NCI-H524 treated with DMSO at 0.1 percent for 48 hours (cell line): ENCODE data around the gene ATAD5.
"Not testable (repeated sequence)": the region's sequence is repeated elsewhere in the genome, so short reads cannot be mapped to it uniquely, and the experiment has no call there.

Experiments used
- DNase-seq: peaks from one replicate; lab custom pipeline; 2025; lab: John Stamatoyannopoulos, UW

ATAD5 gene

GRCh38 chr17:30910151-30910550 lies 78.4 kb downstream of the ATAD5 start:
- DNase-seq = not testable (repeated sequence)

DNA sequence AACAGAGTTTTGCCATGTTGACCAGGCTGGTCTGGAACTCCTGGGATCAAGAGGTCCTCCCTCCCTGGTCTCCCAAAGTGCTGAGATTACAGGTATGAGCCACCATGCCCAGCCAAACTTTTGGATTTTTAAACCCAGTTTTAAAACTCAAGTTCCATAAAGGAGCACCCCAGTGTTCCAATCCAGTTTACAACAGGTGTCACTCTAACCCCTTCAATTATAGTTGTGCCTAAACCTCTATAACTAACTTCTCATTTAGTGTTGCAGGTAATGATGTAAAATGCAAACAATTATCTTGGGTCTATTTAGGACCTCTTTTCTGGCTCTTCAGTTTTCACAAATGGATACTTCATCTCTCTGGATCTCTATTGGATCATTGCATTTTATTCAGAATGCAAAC lies 82.2 kb downstream of the ATAD5 start:
- DNase-seq = no peak

GRCh38 chr17:30915833-30916611 lies 84.3 kb downstream of the ATAD5 start:
- no peak for DNase-seq

- DNase-seq = no peak
Observed at GRCh38 chr17:30917050-30917449, 85.3 kb downstream of the ATAD5 start.

DNA sequence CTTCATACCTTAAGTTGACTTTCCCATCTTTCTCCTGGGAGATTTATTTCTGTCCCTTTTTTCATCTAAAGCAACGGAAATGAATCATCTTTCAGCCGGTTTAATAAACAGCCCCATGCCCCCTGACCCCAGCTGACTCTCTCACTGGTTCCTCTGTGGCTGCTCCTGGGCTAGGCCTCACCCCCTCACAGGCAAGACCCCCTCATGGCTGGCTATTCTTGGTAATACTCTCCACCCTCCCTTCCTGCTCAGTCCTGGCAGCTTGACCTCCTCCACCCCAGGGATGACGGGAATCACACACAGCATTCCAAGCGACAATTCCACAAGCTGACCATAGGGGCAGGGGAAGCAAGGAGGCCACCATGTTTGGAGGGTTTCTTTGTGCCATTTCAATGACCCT lies 88.5 kb downstream of the ATAD5 start:
- DNase-seq = no peak

DNA sequence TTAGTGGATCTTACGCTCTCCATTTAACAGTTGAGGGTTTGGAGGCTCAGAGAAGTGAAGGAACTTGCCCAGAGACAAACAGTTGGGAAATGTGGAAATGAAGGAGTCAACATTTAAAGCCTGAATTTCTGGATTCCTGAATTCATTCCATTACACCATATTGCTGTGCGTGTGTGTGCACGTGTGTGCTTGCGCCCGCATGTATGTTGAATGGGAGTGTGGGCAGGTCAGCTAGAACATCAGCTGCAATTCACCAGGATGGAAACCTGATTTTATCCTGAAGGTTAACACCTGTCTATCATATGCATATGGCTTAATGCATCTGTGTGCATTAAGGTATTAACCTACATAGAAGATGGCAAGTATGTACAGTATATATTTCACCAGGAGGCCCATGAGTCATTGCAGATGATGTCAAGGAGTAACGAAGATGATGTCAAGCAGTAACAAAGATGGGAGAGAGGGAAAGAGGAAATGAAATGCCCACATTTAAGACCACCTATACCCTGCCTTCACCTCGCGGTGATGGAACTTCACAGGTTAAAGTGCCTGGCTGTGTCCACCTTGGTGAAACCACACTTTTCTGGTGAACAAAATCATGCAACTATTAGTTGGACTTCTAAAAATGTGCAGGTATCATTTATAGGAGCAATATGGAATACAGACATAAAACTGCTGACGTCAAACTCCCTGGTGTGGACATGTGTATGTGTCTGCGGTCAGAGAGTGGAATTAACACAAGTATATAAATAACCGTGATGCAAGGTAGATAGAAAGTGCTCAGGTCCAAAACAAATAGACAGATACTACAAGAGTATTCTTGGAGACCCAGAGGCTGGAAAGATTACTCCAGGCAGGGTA lies 89.1 kb downstream of the ATAD5 start:
- no peak for DNase-seq

GRCh38 chr17:30921544-30922196 lies 89.9 kb downstream of the ATAD5 start, which contains the start of gene ADAP2:
ADAP2 (plus strand) TSS chr17:30921945; CDS start chr17:30922015, 70 bp downstream.
- no peak for DNase-seq

DNA sequence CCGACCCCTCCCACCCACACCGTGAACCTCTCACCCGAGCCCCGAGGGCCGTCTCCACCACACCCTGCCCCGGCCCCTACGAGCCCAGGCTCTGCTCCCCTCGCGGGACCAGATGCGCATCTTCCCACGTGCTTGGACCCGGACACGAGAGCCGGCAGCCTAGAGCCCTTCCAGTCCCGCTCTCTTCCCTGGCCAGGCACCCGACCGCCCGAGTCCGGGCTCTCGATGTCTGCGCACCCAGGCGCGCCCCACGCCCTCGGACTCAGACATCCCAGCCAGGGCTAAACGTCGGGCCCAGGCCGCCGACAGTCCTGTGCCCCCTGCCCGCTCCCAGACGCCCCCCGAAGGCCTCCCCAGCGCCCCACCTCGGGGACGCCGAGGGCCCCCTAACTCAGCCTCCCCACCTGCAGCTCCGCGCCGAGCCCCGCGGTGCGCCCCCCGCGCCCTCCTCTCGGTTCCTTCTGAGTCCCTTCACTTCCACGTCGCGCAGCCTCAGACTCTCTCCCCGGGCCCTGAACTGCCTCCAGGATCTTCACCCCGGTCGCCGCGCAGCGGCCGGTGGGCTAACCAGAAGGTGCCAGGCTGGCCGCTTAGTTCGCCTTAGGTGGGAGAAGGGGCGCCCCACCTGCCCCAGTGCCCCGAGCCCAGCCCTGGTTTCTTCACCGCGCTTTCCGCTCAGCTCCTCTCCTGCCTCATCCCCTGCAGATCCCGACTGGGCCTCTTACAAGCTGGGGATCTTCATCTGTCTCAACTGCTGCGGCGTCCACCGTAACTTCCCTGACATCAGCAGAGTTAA lies 90.7 kb downstream of the ATAD5 start:
- DNase-seq = no peak

GRCh38 chr17:30924341-30924740 lies 92.6 kb downstream of the ATAD5 start:
- no peak for DNase-seq

GRCh38 chr17:30926516-30926915 lies 94.8 kb downstream of the ATAD5 start:
- DNase-seq = no peak

DNA sequence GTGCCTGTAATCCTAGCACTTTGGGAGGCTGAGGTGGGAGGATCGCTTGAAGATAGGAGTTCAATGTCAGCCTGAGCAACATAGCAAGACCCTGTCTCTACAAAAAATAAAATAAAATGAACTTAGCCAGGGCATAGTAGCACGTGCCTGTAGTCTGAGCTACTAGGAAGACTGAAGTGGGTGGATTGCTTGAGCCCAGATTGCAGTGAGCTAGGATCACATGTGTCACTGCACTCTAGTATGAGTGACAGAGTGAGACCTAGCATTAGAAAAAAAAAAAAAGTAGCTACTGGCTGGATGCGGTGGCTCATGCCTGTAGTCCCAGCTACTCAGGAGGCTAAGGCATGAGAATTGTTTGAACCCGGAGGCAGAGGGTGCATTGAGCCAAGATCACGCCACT lies 96.0 kb downstream of the ATAD5 start:
- no peak for DNase-seq

DNA sequence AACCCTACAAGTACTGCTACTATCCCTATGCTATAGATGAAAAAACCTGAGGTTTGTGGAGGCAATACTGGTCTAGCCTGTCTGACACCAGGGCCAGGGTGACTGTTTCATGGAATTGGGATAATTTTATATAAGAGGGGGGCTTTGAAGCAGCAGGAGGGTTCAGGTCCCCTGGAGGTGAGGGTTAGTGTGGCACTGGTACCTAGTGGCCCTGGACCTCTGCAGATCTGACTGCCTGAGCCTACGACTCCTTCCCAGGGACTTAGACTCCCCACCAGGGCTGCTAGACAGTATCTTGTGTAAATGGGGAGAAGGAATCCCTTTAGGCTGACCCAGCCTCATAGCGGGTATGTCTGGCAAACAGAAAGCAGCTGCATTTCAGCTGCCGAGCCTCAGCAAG lies 96.8 kb downstream of the ATAD5 start:
- no peak for DNase-seq

GRCh38 chr17:30929081-30929633 lies 97.4 kb downstream of the ATAD5 start:
- no peak for DNase-seq

DNA sequence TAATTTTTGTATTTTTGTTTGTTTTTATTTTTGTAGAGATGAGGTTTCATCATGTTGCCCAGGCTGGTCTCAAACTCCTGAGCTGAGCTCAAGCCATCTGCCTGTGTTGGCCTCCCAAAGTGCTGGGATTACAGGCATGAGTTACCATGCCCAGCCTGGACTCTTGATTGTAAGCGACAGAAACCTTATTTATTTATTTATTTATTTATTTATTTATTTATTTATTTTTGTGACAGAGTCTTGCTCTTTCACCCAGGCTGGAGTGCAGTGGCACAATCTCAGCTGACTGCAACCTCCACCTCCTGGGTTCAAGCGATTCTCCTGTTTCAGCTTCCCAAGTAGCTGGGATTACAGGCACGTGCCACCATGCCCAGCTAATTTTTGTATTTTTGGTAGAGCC lies 98.1 kb downstream of the ATAD5 start:
- not testable (repeated sequence) for DNase-seq

- no peak for DNase-seq
Observed at GRCh38 chr17:30930495-30930894, 98.7 kb downstream of the ATAD5 start.

GRCh38 chr17:30931582-30931981 lies 99.8 kb downstream of the ATAD5 start:
- DNase-seq = not testable (repeated sequence)

GRCh38 chr17:30933966-30934365 lies 102.2 kb downstream of the ATAD5 start:
- DNase-seq = no peak

- no peak for DNase-seq
Observed at GRCh38 chr17:30939051-30939689, 107.4 kb downstream of the ATAD5 start.

DNA sequence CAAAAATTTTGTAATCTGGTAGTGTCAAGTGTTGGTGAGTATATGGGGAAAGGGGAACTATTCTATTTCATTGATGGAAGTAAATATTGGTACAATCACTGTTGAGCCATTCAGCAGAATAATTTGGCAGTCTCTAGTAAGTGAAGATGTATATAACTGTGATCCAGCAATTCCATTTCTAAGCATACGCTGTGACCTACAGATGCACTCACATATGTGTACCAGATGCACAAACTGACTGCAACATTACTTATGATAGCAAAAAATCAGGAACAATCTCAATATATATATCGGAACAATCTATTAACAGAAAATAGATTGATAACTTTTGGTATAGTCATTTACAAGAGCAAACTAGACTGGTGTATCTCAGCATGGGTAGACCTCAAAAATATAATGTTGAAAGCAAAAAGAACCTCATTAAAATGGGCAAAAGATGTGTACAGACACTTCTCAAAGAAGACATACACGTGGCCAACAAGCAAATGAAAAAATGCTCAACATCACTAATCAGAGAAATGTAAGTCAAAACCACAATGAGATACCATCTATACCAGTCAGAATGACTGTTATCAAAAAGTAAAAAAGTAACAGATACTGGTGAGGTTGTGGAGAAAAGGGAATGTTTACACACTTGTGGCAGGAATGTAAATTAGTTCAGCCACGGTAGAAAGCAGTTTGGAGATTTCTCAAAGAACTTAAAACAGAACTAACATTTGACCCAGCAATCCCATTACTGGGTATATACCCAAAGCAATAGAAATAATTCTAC lies 110.7 kb downstream of the ATAD5 start:
- DNase-seq = no peak
